Trophoblast cell (in vitro differentiated cells and primary cell): ENCODE results near the gene FRMD4A.

Experiments
- DNase-seq, 2 donors: peaks; one replicate each; pipeline ENCODE4 v3.0.0-alpha.2; 2016
- H2AFZ ChIP-seq: 2 replicates; pipeline ENCODE4 v1.6.1; 2013; ENCODE audit warnings: low read length, moderate library complexity, mild to moderate bottlenecking; ENCODE audit not compliant: insufficient read depth, poor library complexity
- H2AK5ac ChIP-seq: 2 replicates; pipeline ENCODE4 v1.6.1; 2013; ENCODE audit warnings: mild to moderate bottlenecking, low read length
- H2BK120ac ChIP-seq: 2 replicates; pipeline ENCODE4 v1.6.1; 2013; ENCODE audit warnings: low read length, mild to moderate bottlenecking, moderate library complexity; ENCODE audit not compliant: insufficient read depth, poor library complexity
- H2BK12ac ChIP-seq: 2 replicates; pipeline ENCODE4 v1.6.1; 2013; ENCODE audit warnings: mild to moderate bottlenecking, low read length, moderate library complexity
- H2BK5ac ChIP-seq: 2 replicates; pipeline ENCODE4 v1.6.1; 2013; ENCODE audit warnings: low read length, low read depth, moderate library complexity, mild to moderate bottlenecking; ENCODE audit not compliant: poor library complexity
- H3K14ac ChIP-seq: 2 replicates; pipeline ENCODE4 v1.6.1; 2013; ENCODE audit warnings: mild to moderate bottlenecking, low read length
- H3K18ac ChIP-seq: 2 replicates; pipeline ENCODE4 v1.6.1; 2013; ENCODE audit warnings: mild to moderate bottlenecking, low read length
- H3K23ac ChIP-seq: 2 replicates; pipeline ENCODE4 v1.6.1; 2013; ENCODE audit warnings: low read length
- H3K27ac ChIP-seq: 2 replicates; pipeline ENCODE4 v1.5.1; 2013; ENCODE audit warnings: low read depth, mild to moderate bottlenecking, inconsistent platforms, low read length, moderate library complexity
- H3K27me3 ChIP-seq: 2 replicates; pipeline ENCODE4 v1.6.1; 2013; ENCODE audit warnings: inconsistent platforms, mild to moderate bottlenecking, low read length, moderate library complexity; ENCODE audit not compliant: insufficient read depth
- H3K36me3 ChIP-seq, 2 experiments: 1 replicate in 1 of 2; 2 replicates in 1 of 2; pipeline ENCODE4 v1.6.1; 2013; ENCODE audit warnings: low read length in 2 of 2, mild to moderate bottlenecking in 2 of 2, moderate library complexity in 1 of 2; ENCODE audit not compliant: insufficient read depth in 2 of 2, control insufficient read depth in 1 of 2
- H3K4ac ChIP-seq: 2 replicates; pipeline ENCODE4 v1.6.1; 2013; ENCODE audit warnings: low read depth, mild to moderate bottlenecking, low read length, moderate library complexity
- H3K4me1 ChIP-seq, 2 experiments: 1 replicate in 1 of 2; 2 replicates in 1 of 2; pipeline ENCODE4 v1.6.1; 2013; ENCODE audit warnings: low read length in 2 of 2, mild to moderate bottlenecking in 2 of 2, moderate library complexity in 1 of 2; ENCODE audit not compliant: insufficient read depth in 2 of 2, control insufficient read depth in 1 of 2
- H3K4me2 ChIP-seq: 2 replicates; pipeline ENCODE4 v1.6.1; 2013; ENCODE audit warnings: inconsistent platforms, mild to moderate bottlenecking, low read length, moderate library complexity
- H3K4me3 ChIP-seq: 2 replicates; pipeline ENCODE4 v1.5.1; 2013; ENCODE audit warnings: mild to moderate bottlenecking, low read depth, low read length, inconsistent platforms
- H3K79me1 ChIP-seq: one replicate; pipeline ENCODE4 v1.6.1; 2013; ENCODE audit warnings: low read length
- H3K79me2 ChIP-seq: 2 replicates; pipeline ENCODE4 v1.6.1; 2013; ENCODE audit warnings: low read length, mild to moderate bottlenecking; ENCODE audit not compliant: control insufficient read depth, insufficient read depth, poor library complexity
- H3K9ac ChIP-seq: 2 replicates; pipeline ENCODE4 v1.6.1; 2013; ENCODE audit warnings: mild to moderate bottlenecking, low read length
- H3K9me3 ChIP-seq: 2 replicates; pipeline ENCODE4 v1.6.1; 2013; ENCODE audit warnings: low read depth, mild to moderate bottlenecking, control low read depth, inconsistent platforms, low read length; ENCODE audit not compliant: insufficient read depth
- H4K12ac ChIP-seq: 2 replicates; pipeline ENCODE4 v1.6.1; 2013; ENCODE audit warnings: low read depth, mild to moderate bottlenecking, low read length, moderate library complexity
- H4K8ac ChIP-seq: 2 replicates; pipeline ENCODE4 v1.6.1; 2013; ENCODE audit warnings: low read depth, mild to moderate bottlenecking, low read length, moderate library complexity
- H4K91ac ChIP-seq: one replicate; pipeline ENCODE4 v1.6.1; 2013; ENCODE audit warnings: low read depth, mild to moderate bottlenecking, low read length, moderate library complexity
- WGBS: extraction: QIAGEN DNeasy Blood & Tissue Kit; methylation state at CpG from one replicate; pipeline ENCODE4 v1.1.7; 2013; ENCODE audit warnings: missing lambda C conversion rate; ENCODE audit not compliant: insufficient read length, insufficient coverage; ENCODE audit errors: extremely low coverage; 5-methylcytosine and 5-hydroxymethylcytosine counted together

The FRMD4A gene

DNA sequence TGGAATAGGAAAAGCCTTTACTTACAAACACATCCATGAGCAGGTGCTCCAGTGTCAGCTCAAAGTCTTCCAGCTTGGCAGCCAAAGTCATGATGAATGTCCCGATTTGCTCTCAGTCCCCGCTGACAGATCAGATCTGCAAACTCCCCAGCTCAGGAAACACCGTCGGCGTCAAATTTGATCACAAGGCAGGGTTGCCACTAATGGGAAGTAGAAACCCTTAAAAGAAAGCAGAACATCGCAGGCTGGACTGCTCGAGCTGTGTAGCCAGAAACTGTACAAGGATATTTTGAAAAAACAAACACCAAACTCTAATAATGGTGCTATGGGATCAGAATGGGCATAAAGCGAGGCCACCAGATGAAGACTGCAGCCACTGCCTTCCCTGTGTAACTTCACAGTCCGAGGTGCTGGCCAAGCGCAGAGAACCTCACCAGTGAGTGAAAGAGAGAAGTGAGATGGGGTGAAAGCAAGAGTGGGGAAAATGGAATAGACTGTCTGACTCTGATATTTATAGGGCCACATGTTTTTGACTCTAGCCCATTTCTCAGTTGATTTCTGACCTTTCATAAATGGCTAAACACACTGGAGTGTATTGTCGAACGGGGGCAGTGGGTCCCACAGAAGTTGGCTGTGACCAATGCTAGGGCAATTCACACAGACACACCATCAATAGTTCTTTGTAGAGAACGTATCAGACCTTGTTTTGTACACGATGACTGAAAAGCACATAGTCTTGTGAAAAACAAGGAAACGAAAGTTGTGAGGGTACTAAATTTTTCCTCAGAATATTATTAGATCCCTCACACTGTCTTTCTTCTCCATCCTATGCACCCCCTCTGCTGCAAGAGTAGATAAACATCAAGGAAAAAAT, 306.2 kb downstream of the FRMD4A start:
- H3K4ac ChIP-seq: no peak overlapping the region
- H2AK5ac ChIP-seq: no peak overlapping the region
- no peak overlapping the region for H3K4me3 ChIP-seq
- no peaks in the 10 kb centered on the region for H3K79me1 ChIP-seq
- H3K27ac ChIP-seq: no peak overlapping the region
- H2BK120ac ChIP-seq: no peak overlapping the region
- H3K9me3 ChIP-seq: no peaks in the 10 kb centered on the region
- no peak overlapping the region for H2BK12ac ChIP-seq
- H3K27me3 ChIP-seq: no peaks in the 10 kb centered on the region
- H3K9ac ChIP-seq: no peak overlapping the region
- DNase-seq: peak in 1 of 2 donors; percentile 20
- no peak overlapping the region for H3K23ac ChIP-seq
- WGBS: no CpG with 5 or more reads among the region's 15 CpGs
- no peak overlapping the region for H4K91ac ChIP-seq
- H3K14ac ChIP-seq: no peak overlapping the region
- H3K18ac ChIP-seq: no peak overlapping the region
- H4K12ac ChIP-seq: no peak overlapping the region
- H3K4me2 ChIP-seq: no peak overlapping the region
- no peak overlapping the region for H2BK5ac ChIP-seq
- H3K79me2 ChIP-seq: no peaks in the 10 kb centered on the region
- H4K8ac ChIP-seq: no peak overlapping the region
- H3K36me3 ChIP-seq: no peaks in the 10 kb centered on the region
- H3K4me1 ChIP-seq: no peaks in the 10 kb centered on the region
- H2AFZ ChIP-seq: no peak overlapping the region

GRCh38 chr10:14023673-14024328, 306.9 kb downstream of the FRMD4A start:
- H3K27me3 ChIP-seq: no peaks in the 10 kb centered on the region
- no peak overlapping the region for H3K14ac ChIP-seq
- H4K91ac ChIP-seq: no peak overlapping the region
- H3K4me2 ChIP-seq: no peak overlapping the region
- H3K4ac ChIP-seq: no peak overlapping the region
- no peaks in the 10 kb centered on the region for H3K79me1 ChIP-seq
- no peaks in the 10 kb centered on the region for H3K36me3 ChIP-seq
- no peak for DNase-seq
- H2BK5ac ChIP-seq: no peak overlapping the region
- no peaks in the 10 kb centered on the region for H3K4me1 ChIP-seq
- H3K27ac ChIP-seq: no peak overlapping the region
- H3K79me2 ChIP-seq: no peaks in the 10 kb centered on the region
- H3K9ac ChIP-seq: no peak overlapping the region
- no peak overlapping the region for H2BK120ac ChIP-seq
- no peak overlapping the region for H2BK12ac ChIP-seq
- H2AK5ac ChIP-seq: no peak overlapping the region
- no peaks in the 10 kb centered on the region for H3K9me3 ChIP-seq
- no peak overlapping the region for H4K8ac ChIP-seq
- H4K12ac ChIP-seq: no peak overlapping the region
- no CpG with 5 or more reads among the region's 7 CpGs for WGBS
- no peak overlapping the region for H2AFZ ChIP-seq
- H3K18ac ChIP-seq: no peak overlapping the region
- H3K23ac ChIP-seq: no peak overlapping the region
- H3K4me3 ChIP-seq: no peak overlapping the region

DNA sequence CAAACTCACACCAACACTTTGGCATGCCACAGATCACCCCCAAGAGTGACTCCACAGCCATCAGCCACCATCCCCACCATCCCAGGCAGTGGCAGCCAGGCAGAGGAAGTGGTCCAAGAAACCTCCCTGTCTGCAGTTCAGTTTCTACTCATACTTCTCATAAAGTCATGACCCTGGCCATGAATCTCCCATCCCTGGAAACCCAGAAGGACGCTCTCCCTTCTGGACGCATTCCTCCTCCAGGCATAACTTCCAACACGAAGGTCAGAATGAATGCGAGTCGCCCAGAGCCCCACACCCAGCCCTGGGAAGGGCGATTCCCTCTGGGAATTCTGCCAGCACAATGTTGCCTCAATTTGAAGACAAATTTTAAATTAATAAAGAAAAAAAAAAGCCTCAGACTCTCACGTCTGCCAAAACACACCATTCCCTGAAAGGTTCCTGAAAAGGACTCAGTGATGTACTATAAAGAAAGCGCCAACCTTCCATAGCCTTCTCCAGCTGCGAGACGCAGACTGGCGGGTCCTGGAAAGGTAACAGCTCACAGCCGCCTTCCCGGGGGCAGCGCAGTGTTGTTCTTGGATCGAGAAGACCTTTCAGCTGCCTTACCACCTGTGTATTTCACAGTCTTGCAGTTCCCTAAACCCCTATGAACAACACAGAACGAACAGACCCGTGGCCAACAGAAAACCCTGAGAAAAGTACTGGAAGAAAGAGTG, 307.6 kb downstream of the FRMD4A start:
- no peak overlapping the region for H4K12ac ChIP-seq
- no peak overlapping the region for H2BK120ac ChIP-seq
- H4K8ac ChIP-seq: no peak overlapping the region
- H3K36me3 ChIP-seq: no peaks in the 10 kb centered on the region
- no peaks in the 10 kb centered on the region for H3K27me3 ChIP-seq
- no peak overlapping the region for H3K9ac ChIP-seq
- H3K27ac ChIP-seq: no peak overlapping the region
- H2BK5ac ChIP-seq: no peak overlapping the region
- H2AK5ac ChIP-seq: no peak overlapping the region
- no peak overlapping the region for H2BK12ac ChIP-seq
- no peak overlapping the region for H3K4me2 ChIP-seq
- H3K14ac ChIP-seq: no peak overlapping the region
- H3K79me2 ChIP-seq: no peaks in the 10 kb centered on the region
- WGBS: no CpG with 5 or more reads among the region's 17 CpGs
- no peak overlapping the region for H3K4ac ChIP-seq
- no peak overlapping the region for H3K18ac ChIP-seq
- no peaks in the 10 kb centered on the region for H3K4me1 ChIP-seq
- no peak overlapping the region for H3K23ac ChIP-seq
- no peak overlapping the region for H4K91ac ChIP-seq
- no peaks in the 10 kb centered on the region for H3K9me3 ChIP-seq
- DNase-seq: no peak
- no peak overlapping the region for H2AFZ ChIP-seq
- H3K4me3 ChIP-seq: no peak overlapping the region
- no peaks in the 10 kb centered on the region for H3K79me1 ChIP-seq

DNA sequence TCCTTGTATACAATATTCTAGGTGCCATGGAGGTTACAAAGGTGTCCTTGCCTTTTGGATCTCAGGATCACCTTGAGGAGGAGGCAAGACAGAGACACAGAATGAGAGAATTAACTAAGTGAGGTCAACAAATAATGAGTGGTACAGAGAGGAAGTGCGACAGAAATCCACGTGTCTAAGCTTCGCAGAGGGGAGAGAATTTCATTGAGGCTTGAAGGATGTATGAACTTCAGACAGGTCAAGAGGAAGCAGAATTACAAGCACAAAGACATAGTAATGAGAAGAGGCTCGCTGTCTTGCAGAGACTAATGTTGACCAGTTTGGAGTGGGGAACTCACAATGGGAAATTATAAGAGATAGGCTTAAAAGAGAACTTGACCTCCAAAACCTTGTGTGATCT, 308.7 kb downstream of the FRMD4A start:
- Histone ChIP-seq H3K4me1 (no peaks in the 10 kb centered on the region), H3K14ac (no peak overlapping the region), H2AK5ac (no peak overlapping the region), H3K4me3 (no peak overlapping the region), H3K9me3 (no peaks in the 10 kb centered on the region), H3K27me3 (no peaks in the 10 kb centered on the region), H2AFZ (no peak overlapping the region), H3K23ac (no peak overlapping the region), H2BK5ac (no peak overlapping the region), H3K4me2 (no peak overlapping the region), H4K91ac (no peak overlapping the region), H3K9ac (no peak overlapping the region), H3K79me2 (no peaks in the 10 kb centered on the region), H3K79me1 (no peaks in the 10 kb centered on the region), H3K36me3 (no peaks in the 10 kb centered on the region), H4K12ac (no peak overlapping the region), H2BK12ac (no peak overlapping the region), H3K18ac (no peak overlapping the region), H4K8ac (no peak overlapping the region), H2BK120ac (no peak overlapping the region), H3K4ac (no peak overlapping the region), H3K27ac (no peak overlapping the region)
- WGBS: no CpG with 5 or more reads among the region's 4 CpGs
- DNase-seq: no peak
